ENCODE results near the gene ARAP3.
"Not testable (repeated sequence)": the region's sequence is repeated elsewhere in the genome, so short reads cannot be mapped to it uniquely, and the experiment has no call there.

Gene ARAP3, protein sequence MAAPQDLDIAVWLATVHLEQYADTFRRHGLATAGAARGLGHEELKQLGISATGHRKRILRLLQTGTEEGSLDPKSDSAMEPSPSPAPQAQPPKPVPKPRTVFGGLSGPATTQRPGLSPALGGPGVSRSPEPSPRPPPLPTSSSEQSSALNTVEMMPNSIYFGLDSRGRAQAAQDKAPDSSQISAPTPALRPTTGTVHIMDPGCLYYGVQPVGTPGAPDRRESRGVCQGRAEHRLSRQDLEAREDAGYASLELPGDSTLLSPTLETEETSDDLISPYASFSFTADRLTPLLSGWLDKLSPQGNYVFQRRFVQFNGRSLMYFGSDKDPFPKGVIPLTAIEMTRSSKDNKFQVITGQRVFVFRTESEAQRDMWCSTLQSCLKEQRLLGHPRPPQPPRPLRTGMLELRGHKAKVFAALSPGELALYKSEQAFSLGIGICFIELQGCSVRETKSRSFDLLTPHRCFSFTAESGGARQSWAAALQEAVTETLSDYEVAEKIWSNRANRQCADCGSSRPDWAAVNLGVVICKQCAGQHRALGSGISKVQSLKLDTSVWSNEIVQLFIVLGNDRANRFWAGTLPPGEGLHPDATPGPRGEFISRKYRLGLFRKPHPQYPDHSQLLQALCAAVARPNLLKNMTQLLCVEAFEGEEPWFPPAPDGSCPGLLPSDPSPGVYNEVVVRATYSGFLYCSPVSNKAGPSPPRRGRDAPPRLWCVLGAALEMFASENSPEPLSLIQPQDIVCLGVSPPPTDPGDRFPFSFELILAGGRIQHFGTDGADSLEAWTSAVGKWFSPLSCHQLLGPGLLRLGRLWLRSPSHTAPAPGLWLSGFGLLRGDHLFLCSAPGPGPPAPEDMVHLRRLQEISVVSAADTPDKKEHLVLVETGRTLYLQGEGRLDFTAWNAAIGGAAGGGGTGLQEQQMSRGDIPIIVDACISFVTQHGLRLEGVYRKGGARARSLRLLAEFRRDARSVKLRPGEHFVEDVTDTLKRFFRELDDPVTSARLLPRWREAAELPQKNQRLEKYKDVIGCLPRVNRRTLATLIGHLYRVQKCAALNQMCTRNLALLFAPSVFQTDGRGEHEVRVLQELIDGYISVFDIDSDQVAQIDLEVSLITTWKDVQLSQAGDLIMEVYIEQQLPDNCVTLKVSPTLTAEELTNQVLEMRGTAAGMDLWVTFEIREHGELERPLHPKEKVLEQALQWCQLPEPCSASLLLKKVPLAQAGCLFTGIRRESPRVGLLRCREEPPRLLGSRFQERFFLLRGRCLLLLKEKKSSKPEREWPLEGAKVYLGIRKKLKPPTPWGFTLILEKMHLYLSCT (N-terminal part only)

GRCh38 chr5:141681695-141682641 is at the start of gene ARAP3:
Gene ARAP3, minus strand, starts transcription at chr5:141682230. Its CDS starts 1,744 bp downstream, at chr5:141680486.
- in situ Hi-C loops (cut with MboI; ENCODE audit: low sequenced_read_pairs), result no loop called here

- in situ Hi-C loops (cut with MboI; ENCODE audit: low sequenced_read_pairs), result no loop called here
Observed at GRCh38 chr5:141729387-141730006, 47.5 kb upstream of the ARAP3 start.

- in situ Hi-C loops (cut with MboI; ENCODE audit: low sequenced_read_pairs), result no loop called here
Observed at GRCh38 chr5:141725891-141726290, 43.9 kb upstream of the ARAP3 start.

GRCh38 chr5:141725174-141725573 is 43.1 kb upstream of the ARAP3 start:
- in situ Hi-C loops (cut with MboI; ENCODE audit: low sequenced_read_pairs), result not testable (repeated sequence)

- in situ Hi-C loops (cut with MboI; ENCODE audit: low sequenced_read_pairs), result no loop called here
Observed at GRCh38 chr5:141722266-141722665, 40.2 kb upstream of the ARAP3 start.

GRCh38 chr5:141717043-141717442 is 35.0 kb upstream of the ARAP3 start:
- in situ Hi-C loops (cut with MboI; ENCODE audit: low sequenced_read_pairs), result no loop called here

GRCh38 chr5:141716468-141716867 is 34.4 kb upstream of the ARAP3 start:
- in situ Hi-C loops (cut with MboI; ENCODE audit: low sequenced_read_pairs), result no loop called here

- in situ Hi-C loops (cut with MboI; ENCODE audit: low sequenced_read_pairs), result no loop called here
Observed at GRCh38 chr5:141716009-141716408, 34.0 kb upstream of the ARAP3 start.

- in situ Hi-C loops (cut with MboI; ENCODE audit: low sequenced_read_pairs), result no loop called here
Observed at GRCh38 chr5:141715346-141715905, 33.4 kb upstream of the ARAP3 start.

DNA sequence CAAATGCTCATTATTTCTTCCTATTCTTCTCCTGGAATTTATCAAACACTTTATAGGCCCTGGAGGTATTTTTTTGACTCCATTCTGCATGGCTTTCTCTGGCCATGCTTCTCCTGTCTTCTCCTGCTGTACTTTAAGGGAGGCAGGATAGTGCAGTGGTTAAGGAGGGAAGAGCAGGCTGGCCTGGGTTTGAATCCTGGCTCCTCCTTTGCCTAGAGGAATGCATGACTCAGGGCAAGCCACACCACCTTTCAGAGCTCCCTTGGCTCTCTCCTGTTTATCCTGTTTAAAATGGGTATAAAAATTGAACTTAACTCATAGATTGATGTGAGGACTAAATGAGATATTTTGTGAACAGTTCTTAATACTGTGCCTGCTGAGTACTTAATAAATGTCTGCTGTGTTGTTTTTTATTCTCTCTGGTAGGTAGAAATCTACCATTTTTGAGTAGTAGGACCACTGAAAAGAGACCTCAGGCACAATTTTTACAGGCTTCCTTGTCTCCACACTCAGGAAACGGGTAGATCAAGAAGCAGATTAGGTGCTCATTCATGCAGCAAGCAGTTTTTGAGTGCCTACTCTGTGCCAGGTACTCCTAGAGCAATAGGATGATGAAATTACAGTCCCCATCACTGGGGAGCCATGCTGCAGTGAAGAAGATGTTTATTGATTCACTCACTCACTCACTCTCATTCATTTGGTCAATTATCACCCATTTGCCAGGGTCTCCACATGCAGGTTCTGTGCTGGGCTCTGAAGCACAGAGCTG is 32.7 kb upstream of the ARAP3 start:
- in situ Hi-C loops (cut with MboI; ENCODE audit: low sequenced_read_pairs), result no loop called here

DNA sequence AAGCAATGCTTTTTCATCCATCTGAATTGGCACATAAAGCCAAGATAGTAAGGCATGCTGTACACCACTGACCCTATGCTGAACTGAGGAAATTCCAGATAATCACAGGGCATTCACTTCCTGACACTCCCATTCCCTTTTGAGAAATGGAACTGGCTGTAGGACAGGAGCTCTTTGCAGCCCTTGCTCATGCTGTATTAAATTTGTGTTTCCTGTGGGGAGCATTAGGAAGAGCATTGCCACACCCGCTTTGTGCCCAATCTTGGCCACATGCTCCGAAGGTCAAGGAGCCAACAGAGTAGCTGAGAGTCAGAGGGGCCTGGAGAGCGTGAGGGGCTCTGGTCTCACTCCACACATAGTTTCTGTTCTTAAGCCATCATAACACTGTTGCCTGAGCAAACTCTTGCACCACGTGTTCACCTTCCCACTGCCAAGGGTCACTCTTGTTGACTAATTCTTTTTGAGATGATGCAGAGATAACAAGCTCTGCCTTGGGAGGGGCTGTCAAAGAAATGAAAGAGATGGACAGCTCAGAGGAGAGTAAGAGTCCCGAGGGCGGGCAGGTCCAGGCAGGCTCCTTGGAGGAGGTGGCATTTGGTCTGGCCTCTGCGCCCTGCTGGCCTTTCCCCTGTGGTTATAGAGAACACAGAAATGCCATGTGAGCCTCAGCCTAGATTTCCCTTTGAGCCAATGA is 31.7 kb upstream of the ARAP3 start:
- in situ Hi-C loops (cut with MboI; ENCODE audit: low sequenced_read_pairs), result no loop called here

GRCh38 chr5:141711687-141712086 is 29.7 kb upstream of the ARAP3 start:
- in situ Hi-C loops (cut with MboI; ENCODE audit: low sequenced_read_pairs), result no loop called here

GRCh38 chr5:141709699-141710267 is 27.8 kb upstream of the ARAP3 start:
- in situ Hi-C loops (cut with MboI; ENCODE audit: low sequenced_read_pairs), result no loop called here

- in situ Hi-C loops (cut with MboI; ENCODE audit: low sequenced_read_pairs), result no loop called here
Observed at GRCh38 chr5:141708016-141708415, 26.0 kb upstream of the ARAP3 start.

DNA sequence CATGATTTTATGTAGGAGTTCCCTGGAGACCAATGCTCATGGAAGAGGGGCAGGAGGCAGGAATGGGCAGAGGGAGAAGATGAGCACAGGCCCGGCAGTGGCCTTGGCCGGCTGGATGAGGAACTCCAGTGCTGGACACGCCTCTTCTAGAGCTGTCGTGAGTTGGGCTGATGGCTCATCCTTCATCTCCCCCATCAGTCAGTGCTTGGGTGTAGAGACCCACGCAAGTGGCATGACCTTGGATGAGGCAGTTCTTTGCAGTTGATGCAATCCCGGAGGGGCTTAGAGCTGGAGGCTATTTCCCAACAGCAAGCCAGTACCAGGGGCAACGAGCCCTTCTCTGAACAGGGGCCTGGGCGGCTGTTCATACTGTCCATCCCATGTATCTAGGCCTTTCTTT is 25.5 kb upstream of the ARAP3 start:
- in situ Hi-C loops (cut with MboI; ENCODE audit: low sequenced_read_pairs), result no loop called here

GRCh38 chr5:141706121-141706520 is 24.1 kb upstream of the ARAP3 start:
- in situ Hi-C loops (cut with MboI; ENCODE audit: low sequenced_read_pairs), result no loop called here

GRCh38 chr5:141705469-141705868 is 23.4 kb upstream of the ARAP3 start:
- in situ Hi-C loops (cut with MboI; ENCODE audit: low sequenced_read_pairs), result no loop called here

Measured in hTERT RPE-1 (cell line).